Caco-2 (cell line): Measurements from ENCODE around the gene TAS1R2. TPM values are rescaled to one million over a fixed set of nuclear protein-coding genes. Genes with fewer than 3 reads are reported as not detected.
A peak's percentile ranks its signal among the peaks of the same experiment; 100 is the strongest.

Source experiments
- BruUV-seq: library from RNA; stranded (reverse); fragments of 400-500 nt; replicated peaks from 2 replicates; lab custom pipeline; 2021; lab: Mats Ljungman, UMichigan
- CTCF ChIA-PET: fragments of 300-600 bp; sonication (Branson Sonifier 250); formaldehyde crosslinking; loops from one replicate; lab custom pipeline; 2022; ENCODE audit warnings: antibody characterized with exemption; lab: Charles Lee
- POLR2A ChIA-PET: fragments of 300-600 bp; sonication (Branson Sonifier 250); formaldehyde crosslinking; loops from one replicate; lab custom pipeline; 2022; ENCODE audit warnings: antibody characterized with exemption; lab: Charles Lee
- DNase-seq, 2 experiments: peaks; one replicate each; pipeline versions ENCODE4 v3.0.0 to v3.0.0-alpha.2; 2020 to 2022
- H3K27me3 ChIP-seq: replicated peaks from 2 replicates; pipeline ENCODE4 v1.6.0; 2011; ENCODE audit warnings: low read length; ENCODE audit not compliant: control insufficient read depth, insufficient read depth
- H3K36me3 ChIP-seq: 2 replicates; pipeline ENCODE4 v1.5.1; 2011; ENCODE audit warnings: low read length; ENCODE audit not compliant: control insufficient read depth, insufficient read depth
- H3K4me1 ChIP-seq: fragments of 250-450 bp; sonication (Bioruptor Pico); 2 replicates; pipeline ENCODE4 v1.5.1; 2020; ENCODE audit warnings: mild to moderate bottlenecking
- H3K4me3 ChIP-seq: 2 replicates; pipeline ENCODE4 v1.5.1; 2011; ENCODE audit warnings: low read depth, mild to moderate bottlenecking, control low read depth, low read length
- H3K9me3 ChIP-seq: fragments of 250-450 bp; sonication (Bioruptor Pico); 2 replicates; pipeline ENCODE4 v1.5.1; 2020; ENCODE audit warnings: mild to moderate bottlenecking, moderate library complexity
- H3K27ac Mint-ChIP-seq: one replicate; pipeline ENCODE4 v1.8.0; 2022; ENCODE audit warnings: mixed read lengths; ENCODE audit not compliant: unreplicated experiment
- H3K27me3 Mint-ChIP-seq: one replicate; pipeline ENCODE4 v1.8.0; 2022; ENCODE audit warnings: mixed read lengths; ENCODE audit not compliant: insufficient read depth, unreplicated experiment
- H3K36me3 Mint-ChIP-seq: one replicate; pipeline ENCODE4 v1.8.0; 2022; ENCODE audit warnings: mild to moderate bottlenecking, mixed read lengths; ENCODE audit not compliant: insufficient read depth, unreplicated experiment
- H3K4me1 Mint-ChIP-seq: one replicate; pipeline ENCODE4 v1.8.0; 2022; ENCODE audit warnings: low read depth, mixed read lengths; ENCODE audit not compliant: unreplicated experiment
- H3K4me3 Mint-ChIP-seq: one replicate; pipeline ENCODE4 v1.8.0; 2022; ENCODE audit warnings: mild to moderate bottlenecking, moderate library complexity, mixed read lengths; ENCODE audit not compliant: unreplicated experiment
- H3K9me3 Mint-ChIP-seq: one replicate; pipeline ENCODE4 v1.8.0; 2022; ENCODE audit warnings: mixed read lengths; ENCODE audit not compliant: unreplicated experiment
- intact Hi-C: fragments of 100-400 bp; cut with micrococcal nuclease; formaldehyde crosslinking; loops from one replicate; pipeline ENCODE4 v1.10.0; 2022; ENCODE audit not compliant: unreplicated experiment
- total RNA-seq: library from RNA; stranded (reverse); gene quantifications from 2 replicates; pipeline ENCODE4 v1.2.3, GENCODE V29; 2022
- TF ChIP-seq, protein P1 (sequence below), 2 experiments: fragments of 200-600 bp in 1 of 2; IDR thresholded peaks; 1 replicate in 1 of 2; 2 replicates in 1 of 2; pipeline versions ENCODE4 v1.5.1 to v1.8.0; 2011 to 2022; ENCODE audit warnings: antibody characterized with exemption in 1 of 2, control low read depth in 1 of 2, inconsistent platforms in 1 of 2, low read depth in 1 of 2, low read length in 1 of 2, mild to moderate bottlenecking in 1 of 2, moderate library complexity in 1 of 2; ENCODE audit not compliant: insufficient read depth in 1 of 2, severe bottlenecking in 1 of 2, unreplicated experiment in 1 of 2

TAS1R2 gene
- total RNA-seq, 1 experiment from 2014 or later = not detected

DNA sequence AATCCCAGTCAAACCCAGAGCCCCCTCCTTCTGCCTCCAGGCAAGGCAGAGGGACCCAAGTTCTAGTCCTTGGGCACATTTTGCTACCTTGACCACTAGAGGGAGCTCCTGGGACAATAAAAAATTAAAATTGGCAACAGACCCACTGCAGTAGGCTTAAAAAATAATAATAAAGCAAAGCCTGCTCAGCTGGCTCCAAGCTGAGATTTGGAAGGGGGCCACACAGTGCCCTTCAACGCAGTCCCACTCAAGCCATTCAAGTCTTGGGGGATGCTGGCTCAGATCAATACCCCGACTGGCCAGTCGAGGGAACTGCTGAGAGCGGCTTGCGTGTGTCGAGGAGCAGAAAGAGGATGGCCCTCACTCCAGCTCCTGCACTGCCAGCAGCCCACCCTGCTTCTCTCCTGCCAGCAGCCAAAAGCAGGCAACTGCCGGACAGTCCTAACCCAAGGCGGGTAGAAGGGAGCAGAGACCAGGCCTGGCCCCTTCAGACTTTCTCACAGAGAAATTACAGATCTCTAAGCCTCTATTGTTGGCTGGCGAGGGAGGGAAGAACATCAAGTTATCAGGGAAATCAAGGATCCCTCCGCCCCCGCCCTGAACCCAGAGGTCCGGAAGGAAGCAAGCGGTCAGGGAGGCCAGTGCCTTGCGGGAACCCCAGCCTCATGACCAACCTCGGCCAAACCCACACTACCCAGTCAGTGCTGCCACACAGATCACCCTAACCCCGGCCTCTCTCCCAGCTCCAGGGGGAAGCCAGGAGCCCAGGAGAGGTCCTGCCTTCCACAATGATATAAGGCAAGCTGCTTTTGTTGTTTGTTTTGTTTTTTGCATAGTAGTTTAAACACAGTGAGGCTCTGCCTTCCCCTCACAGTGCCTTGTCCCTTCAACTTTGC is 47.8 kb upstream of the TAS1R2 start:
- CTCF ChIA-PET = interaction anchor here (0.6 to 1.3 kb wide), 15 partner anchors 23 to 809 kb away, joined by 3 to 7 read pairs (median 3); no protein-coding TSS in a partner anchor
- POLR2A ChIA-PET = no interaction called here
- peak in 1 of 2 experiments; percentile 56 for DNase-seq
- no peaks in the 10 kb centered on the region for H3K9me3 Mint-ChIP-seq
- Histone ChIP-seq H3K9me3 (no peaks in the 10 kb centered on the region), H3K4me1 (peaks cover 6% of the 10 kb centered on the region), H3K4me3 (no peak overlapping the region), H3K36me3 (no peaks in the 10 kb centered on the region), H3K27me3 (no peaks in the 10 kb centered on the region)
- H3K4me1 Mint-ChIP-seq = no peaks in the 10 kb centered on the region
- H3K27ac Mint-ChIP-seq = no peak overlapping the region
- intact Hi-C loops = loop anchor here (5.0 kb wide), 1 partner anchor 190 kb away; no protein-coding TSS in a partner anchor
- H3K36me3 Mint-ChIP-seq = peaks cover 12% of the 10 kb centered on the region
- TF ChIP-seq, protein P1, sequence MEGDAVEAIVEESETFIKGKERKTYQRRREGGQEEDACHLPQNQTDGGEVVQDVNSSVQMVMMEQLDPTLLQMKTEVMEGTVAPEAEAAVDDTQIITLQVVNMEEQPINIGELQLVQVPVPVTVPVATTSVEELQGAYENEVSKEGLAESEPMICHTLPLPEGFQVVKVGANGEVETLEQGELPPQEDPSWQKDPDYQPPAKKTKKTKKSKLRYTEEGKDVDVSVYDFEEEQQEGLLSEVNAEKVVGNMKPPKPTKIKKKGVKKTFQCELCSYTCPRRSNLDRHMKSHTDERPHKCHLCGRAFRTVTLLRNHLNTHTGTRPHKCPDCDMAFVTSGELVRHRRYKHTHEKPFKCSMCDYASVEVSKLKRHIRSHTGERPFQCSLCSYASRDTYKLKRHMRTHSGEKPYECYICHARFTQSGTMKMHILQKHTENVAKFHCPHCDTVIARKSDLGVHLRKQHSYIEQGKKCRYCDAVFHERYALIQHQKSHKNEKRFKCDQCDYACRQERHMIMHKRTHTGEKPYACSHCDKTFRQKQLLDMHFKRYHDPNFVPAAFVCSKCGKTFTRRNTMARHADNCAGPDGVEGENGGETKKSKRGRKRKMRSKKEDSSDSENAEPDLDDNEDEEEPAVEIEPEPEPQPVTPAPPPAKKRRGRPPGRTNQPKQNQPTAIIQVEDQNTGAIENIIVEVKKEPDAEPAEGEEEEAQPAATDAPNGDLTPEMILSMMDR (IDR thresholded peaks at IDR 0.05; ENCODE audit: insufficient read depth in 1 of 2, low read depth in 1 of 2, low read length in 1 of 2, severe bottlenecking in 1 of 2, unreplicated experiment in 1 of 2) = peak; percentile 69 to 87
- BruUV-seq = no TSS peak
- H3K4me3 Mint-ChIP-seq = no peak overlapping the region
- no peaks in the 10 kb centered on the region for H3K27me3 Mint-ChIP-seq

DNA sequence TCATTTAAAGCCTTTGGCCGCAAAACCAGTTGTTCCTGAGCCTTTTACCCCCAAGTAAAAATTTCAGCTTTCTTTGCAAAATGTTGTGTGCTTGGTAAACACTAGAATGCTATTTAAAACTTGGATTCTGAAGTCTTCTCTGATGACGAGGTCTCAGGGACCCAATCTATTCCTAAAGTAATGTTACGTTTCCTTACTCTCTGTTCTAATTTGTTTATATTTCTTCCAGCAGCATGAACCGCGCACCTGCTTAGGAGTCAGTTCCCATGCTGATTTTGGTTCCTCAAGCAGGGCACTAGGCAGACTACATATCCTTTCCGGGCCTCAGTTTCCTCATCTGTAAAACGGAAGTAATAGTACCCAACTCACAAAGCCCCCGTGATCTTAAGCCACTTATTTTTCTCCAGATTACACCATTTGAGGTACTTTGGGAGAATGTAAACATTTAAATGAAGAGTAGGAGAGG is 43.9 kb upstream of the TAS1R2 start:
- peaks cover 6% of the 10 kb centered on the region for H3K4me1 ChIP-seq
- H3K4me1 Mint-ChIP-seq = no peaks in the 10 kb centered on the region
- H3K4me3 ChIP-seq = peak overlapping the region; percentile 66
- ChIA-PET POLR2A (no interaction called here), CTCF (interaction anchor here (0.6 to 1.4 kb wide), 6 partner anchors 10 to 184 kb away, joined by 3 to 11 read pairs (median 5); no protein-coding TSS in a partner anchor)
- BruUV-seq = TSS peak; percentile 88
- H3K27me3 ChIP-seq = no peaks in the 10 kb centered on the region
- H3K9me3 Mint-ChIP-seq = no peaks in the 10 kb centered on the region
- TF ChIP-seq, protein P1 (IDR thresholded peaks at IDR 0.05; ENCODE audit: insufficient read depth in 1 of 2, low read depth in 1 of 2, low read length in 1 of 2, severe bottlenecking in 1 of 2, unreplicated experiment in 1 of 2) = no peak
- H3K4me3 Mint-ChIP-seq = peak overlapping the region; percentile 99
- DNase-seq = no peak
- H3K36me3 ChIP-seq = no peaks in the 10 kb centered on the region
- no peaks in the 10 kb centered on the region for H3K9me3 ChIP-seq
- no peaks in the 10 kb centered on the region for H3K27me3 Mint-ChIP-seq
- intact Hi-C loops = loop anchor here (2.0 to 5.0 kb wide), 2 partner anchors 19 to 54 kb away; partner anchors contain the start of gene IFFO2
- H3K36me3 Mint-ChIP-seq = peaks cover 12% of the 10 kb centered on the region
- peak overlapping the region; percentile 98 for H3K27ac Mint-ChIP-seq
